GM12872 (cell line): ENCODE data around the gene GRIA4.

Experiments
- TF ChIP-seq, protein P1 (sequence below): IDR thresholded peaks from 3 replicates; pipeline ENCODE4 v1.5.1; 2011; ENCODE audit warnings: low read depth, mild to moderate bottlenecking, low read length, moderate library complexity; ENCODE audit not compliant: insufficient read depth

GRIA4 gene

DNA sequence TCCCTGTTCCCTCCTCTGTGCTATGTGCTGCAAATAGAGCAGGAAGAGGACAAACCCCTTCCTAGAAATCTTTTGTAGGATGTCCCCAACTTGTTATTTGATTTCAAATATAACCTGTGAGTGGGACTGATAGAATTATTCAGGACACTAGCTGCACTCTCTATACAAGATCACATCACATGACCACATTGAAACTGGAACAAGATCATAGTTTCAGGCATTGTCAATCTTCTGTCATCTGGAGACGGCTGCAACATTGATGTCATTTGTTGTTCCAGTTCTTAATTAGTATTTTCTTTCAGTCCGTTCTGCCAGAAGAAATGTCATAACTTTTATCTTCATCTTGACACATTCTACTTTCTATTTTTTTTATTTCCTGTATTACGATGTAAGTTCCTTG is 89.3 kb downstream of the GRIA4 start:
- TF ChIP-seq, protein P1, sequence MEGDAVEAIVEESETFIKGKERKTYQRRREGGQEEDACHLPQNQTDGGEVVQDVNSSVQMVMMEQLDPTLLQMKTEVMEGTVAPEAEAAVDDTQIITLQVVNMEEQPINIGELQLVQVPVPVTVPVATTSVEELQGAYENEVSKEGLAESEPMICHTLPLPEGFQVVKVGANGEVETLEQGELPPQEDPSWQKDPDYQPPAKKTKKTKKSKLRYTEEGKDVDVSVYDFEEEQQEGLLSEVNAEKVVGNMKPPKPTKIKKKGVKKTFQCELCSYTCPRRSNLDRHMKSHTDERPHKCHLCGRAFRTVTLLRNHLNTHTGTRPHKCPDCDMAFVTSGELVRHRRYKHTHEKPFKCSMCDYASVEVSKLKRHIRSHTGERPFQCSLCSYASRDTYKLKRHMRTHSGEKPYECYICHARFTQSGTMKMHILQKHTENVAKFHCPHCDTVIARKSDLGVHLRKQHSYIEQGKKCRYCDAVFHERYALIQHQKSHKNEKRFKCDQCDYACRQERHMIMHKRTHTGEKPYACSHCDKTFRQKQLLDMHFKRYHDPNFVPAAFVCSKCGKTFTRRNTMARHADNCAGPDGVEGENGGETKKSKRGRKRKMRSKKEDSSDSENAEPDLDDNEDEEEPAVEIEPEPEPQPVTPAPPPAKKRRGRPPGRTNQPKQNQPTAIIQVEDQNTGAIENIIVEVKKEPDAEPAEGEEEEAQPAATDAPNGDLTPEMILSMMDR, result no peak

DNA sequence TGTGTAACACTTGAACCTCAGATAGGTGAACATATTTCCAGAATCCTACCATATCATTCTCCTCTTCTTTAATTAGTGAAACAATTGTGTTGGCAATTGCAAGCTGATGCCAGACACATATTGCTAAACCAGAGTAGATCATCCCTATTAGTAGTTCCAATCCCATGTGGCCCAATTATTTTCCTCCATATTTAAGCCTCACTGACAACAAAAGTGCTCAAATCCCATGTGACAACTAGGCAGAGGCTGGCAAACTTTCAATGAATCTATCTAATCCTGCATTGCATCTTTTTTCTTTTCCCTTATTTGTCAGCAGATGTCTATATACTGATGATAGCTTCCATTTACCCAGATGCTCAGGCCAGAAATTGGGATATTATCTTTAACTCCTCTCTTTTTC is 90.4 kb downstream of the GRIA4 start:
- TF ChIP-seq, protein P1, result no peak

DNA sequence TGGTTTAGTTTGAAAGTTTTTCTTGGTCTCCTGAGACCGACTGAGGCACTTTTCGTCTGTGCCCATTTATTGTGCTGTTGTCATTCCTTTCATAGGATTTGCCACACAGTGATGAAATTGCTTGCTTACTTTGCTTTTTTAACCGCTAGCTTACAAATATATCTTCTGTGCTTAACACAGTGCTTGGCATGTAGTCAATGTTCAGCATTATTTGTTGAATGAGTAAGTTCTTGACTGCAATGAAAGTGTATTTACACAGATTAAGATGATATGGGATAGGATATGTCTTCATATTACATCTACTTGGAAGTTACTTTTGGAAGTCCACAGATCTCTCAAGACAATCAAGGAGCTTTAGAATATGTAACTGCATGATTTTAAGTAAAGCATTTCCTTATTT is 91.2 kb downstream of the GRIA4 start:
- TF ChIP-seq, protein P1, result no peak

DNA sequence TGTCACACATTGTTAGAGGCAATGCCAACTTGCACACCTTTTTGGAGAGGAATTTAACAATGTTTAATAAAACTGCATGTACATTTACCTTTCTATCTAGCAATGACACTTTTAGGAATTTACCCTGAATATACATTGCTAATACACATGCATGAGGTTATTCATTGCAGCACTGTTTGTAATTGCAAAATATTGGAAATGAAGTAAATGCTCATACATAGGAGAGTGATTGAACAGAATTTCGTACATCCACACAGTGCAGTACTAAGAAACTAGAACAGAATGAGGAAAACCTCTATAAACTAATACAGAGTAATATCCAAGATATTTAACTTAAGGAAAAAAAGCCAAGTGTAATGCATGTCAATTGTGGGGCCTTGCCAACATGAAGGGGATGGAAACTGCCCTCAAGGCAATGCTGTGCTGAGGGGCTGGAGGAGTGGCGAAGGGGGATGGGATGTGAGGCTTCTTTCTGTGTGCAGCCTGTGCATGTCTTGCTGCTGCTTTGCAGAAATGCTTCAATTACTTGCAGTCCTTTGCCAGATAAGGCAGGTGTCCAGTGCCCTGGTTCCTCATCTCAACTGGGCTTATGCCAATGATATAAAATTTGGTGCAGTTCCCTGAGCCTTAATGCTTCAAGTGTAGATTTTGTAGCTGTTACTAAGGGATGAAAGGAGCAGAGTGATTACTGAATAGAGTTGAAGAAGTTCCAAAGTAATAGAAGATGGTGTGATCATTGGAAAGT is 96.1 kb downstream of the GRIA4 start:
- TF ChIP-seq, protein P1, result no peak

DNA sequence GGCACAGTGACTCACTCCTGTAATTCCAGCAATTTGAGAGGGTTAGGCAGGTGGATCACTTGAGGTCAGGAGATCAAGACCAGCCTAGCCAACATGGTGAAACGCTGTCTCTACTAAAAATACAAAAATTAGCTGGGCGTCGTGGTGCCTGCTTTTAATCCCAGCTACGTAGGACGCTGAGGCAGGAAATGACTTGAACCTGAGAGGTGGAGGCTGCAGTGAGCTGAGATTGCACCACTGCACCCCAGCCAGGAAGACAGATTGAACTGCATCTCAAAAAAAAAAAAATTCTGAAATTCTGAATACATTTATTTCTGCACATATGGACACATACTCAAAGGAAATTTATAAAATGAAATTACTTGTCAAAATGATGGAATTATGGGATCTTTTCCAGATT is 103.2 kb downstream of the GRIA4 start:
- TF ChIP-seq, protein P1, result no peak

DNA sequence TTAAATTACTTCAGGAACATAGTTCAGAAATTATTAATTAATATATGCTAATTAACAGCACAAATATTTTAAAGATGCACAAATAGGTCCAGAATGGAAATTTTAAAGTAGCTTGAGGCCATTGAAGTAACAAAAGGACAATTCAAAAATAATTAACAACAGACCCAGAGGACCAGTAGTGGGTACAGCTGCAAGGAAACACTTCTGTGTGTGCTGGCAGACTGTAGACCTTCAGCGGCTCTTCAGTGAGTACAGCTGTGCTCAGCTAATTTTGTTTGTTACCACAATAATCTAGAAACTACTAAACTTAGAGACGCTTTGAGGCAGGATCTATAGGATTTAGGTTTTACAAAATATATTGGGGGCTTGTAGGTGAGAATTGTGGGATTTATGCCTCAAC is 103.8 kb downstream of the GRIA4 start:
- TF ChIP-seq, protein P1, result no peak

DNA sequence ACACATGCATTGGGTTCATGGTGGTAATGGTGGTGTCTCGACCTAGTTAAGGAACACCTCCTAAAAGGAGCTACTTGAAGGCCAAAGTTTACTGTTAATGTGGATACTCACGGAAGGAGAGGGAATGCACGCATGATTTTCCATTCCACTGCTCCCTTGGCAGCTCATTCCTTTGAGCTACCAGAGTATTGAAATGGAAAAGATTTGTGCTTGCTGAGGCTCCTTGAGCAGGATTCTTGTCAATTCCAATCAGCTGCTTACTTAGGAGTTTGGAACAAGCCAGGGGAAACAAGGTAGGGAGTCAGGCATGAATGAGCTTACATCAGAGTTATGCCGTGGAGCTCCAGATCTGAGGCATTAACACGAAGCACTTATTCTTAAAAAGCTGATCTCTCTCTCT is 108.8 kb downstream of the GRIA4 start:
- TF ChIP-seq, protein P1, result no peak
